ENCODE measurements around the gene KLF2.
"Not testable (repeated sequence)": the region's sequence is repeated elsewhere in the genome, so short reads cannot be mapped to it uniquely, and the experiment has no call there.

Gene KLF2

DNA sequence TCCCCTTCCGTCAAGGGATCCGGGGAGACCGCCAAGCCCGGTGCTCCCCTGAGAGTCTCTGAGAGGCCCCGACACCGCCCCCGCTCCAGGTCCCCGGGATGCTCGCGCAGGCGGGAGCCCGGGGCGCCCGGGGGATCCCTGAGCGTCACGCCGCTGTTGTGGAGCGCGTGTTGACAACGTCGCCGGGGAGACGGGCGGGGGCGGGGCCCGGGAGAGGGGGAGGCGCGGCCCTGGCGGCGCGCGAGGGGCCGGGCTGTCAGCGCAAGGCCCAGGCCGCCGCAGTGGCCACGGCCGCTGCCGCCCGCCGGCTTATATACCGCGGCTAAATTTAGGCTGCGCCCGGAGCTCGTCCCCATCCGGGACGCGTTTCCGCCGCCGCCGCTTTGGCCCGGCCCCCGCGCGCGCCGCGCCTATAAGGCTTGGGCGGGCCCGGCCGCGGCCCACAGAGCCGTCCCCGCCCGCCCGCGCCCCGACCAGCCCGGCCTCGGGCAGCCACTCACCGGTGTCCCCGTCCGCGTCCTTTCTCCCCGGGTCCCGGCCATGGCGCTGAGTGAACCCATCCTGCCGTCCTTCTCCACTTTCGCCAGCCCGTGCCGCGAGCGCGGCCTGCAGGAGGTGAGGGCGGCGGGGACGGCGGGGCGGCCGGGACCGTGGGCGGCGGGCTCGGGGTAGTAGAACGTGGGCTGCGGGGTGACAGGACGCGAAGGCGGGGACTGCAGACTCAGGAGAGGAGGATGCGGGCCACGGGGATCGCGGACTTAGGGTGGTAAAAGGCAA, at the start of gene KLF2:
KLF2 (plus strand) TSS at position 443 of the 777 bp plus-strand sequence; CDS start at position 541, 98 bp downstream.
- DNase-seq: peak; percentile 98

DNA sequence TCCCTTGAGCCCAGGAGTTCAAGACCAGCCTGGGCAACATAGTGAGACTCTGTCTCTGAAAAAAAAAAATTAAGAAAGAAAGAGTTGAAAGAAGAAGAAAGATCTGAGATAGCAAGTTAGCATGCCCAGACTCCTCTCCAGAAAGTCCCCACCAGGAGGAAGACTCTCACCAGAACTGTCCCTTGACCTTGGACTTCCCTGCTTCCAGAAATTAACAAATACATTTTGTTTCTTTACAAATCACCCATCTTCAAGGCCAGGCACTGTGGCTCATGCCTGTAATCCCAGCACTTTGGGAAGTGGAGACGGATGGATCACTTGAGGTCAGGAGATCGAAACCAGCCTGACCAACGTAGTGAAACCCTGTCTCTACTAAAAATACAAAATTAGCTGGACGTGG, 44.3 kb upstream of the KLF2 start:
- DNase-seq: no peak

DNA sequence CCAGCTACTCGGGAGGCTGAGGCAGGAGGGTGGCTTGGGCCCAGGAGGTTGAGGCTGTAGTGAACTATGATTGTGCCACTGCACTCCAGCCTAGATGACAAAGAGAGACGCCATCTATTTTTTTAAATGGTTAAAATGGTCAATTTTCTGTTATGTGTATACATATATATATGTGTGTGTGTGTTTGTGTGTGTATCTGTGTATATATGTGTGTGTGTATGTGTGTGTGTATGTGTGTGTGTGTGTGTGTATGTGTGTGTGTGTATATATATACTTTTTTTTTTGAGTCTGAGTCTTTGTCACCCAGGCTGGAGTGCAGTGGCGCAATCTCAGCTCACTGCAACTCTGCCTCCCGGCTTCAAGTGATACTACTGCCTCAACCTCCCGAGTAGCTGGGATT, 42.9 kb upstream of the KLF2 start:
- DNase-seq: no peak

DNA sequence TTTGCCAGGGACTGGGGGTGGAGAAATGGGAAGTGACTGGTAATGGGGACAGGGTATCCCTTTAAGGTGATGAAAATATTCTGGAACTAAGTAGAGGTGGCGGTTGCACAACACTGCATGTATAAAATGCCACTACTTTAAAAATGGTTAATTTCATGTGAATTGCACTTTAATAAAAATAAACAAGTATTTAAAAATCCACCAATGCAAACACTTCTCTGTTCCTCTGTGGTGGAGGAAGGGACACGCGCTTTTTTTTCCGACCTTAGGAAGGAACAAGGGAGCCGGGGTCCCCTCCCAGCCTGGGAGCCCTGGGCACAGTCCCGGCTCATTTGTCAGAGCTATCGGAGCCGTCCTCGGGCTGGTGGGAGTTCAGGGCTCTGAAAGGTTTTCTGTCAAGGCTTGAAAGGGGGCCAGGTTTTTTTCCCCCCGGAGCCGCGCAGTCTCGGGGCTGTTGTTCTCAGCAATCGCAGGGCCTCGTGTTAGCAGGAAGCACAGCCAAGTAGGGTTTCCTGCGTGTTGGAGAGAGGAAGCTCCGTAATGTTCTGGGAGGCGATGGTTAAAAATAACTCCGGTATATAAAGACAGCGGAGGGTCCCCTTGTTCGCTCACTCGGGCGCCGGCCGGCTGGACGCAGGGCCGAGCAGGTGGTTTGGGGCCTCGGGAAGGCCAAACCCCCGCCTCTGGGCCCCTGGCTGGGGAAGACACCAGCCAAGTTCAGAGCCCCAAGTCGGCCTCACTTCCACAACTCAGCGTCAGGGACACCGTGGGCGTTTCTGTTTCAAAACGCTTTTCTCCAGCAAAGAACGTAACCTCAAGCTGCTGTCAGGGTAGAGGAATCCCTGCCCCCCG, 41.2 kb upstream of the KLF2 start:
- peak; percentile 73 for DNase-seq

DNA sequence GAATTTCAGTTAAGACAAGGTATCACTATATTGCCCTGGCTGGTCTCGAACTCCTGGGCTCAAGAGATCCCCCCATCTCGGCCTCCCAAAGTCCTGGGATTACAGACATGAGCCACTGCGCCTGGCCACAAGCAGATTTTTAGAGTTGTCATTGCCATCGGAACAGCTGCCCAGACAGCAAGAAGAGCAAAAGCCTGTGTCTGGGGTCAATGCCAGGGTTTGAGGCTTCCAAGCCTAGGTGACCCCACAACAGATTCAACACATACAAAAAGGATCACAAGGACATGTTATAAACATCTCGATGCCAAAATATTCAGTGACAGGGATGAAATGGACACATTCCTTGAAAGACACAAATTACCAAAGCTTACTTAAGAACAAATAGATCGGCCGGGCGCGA, 40.1 kb upstream of the KLF2 start:
- no peak for DNase-seq

DNA sequence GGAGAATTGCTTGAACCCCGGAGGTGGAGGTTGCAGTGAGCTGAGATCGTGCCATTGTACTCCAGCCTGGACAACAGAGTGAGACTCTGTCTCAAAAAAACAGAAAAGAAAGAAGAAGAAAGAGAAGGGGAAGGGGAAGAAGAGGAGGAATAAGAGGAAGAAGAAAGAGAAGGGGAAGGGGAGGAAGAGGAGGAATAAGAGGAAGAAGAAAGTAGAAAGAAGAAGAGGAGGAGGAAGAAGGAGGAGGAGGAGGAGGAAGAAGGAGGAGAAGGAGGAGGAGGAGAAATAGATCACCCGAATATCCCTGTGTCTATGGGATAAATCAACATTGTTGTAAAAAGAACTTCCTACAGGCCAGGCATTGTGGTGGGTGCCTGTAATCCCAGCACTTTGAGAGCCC, 39.5 kb upstream of the KLF2 start:
- not testable (repeated sequence) for DNase-seq

DNA sequence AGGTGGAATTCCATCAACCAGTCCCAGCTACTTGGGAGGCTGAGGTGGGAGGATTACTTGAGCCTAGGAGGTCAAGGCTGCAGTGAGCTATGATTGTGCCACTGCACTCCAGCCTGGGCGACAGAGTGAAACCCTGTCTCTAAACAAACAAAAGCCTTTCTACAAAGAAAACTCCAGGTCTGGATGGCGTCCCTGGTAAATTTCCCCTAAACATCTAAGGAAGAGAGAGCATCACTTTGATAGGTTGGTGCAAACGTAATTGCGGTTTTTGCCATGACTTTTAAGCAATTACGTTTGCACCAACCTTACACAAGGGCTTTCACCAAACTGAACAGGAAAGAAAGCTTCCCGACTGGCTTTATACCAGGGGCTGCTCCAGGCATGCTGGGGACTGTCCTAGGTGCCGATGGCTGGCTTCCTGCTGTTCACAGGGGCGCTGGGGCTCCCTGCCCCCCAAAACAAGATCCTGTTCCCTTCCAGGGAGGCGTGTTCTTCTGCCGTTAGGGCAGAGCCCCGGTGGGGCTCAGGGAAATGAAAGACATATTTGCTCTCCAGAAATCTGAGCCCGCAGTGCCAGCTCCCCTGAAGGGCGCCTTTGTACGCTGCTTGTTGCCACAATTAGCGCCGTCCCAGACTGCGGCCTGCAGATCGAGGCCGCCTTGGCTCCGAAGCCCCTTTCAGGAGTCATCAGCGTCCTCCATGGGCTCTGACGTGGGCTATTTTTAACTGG, 38.7 kb upstream of the KLF2 start:
- peak; percentile 31 for DNase-seq

DNA sequence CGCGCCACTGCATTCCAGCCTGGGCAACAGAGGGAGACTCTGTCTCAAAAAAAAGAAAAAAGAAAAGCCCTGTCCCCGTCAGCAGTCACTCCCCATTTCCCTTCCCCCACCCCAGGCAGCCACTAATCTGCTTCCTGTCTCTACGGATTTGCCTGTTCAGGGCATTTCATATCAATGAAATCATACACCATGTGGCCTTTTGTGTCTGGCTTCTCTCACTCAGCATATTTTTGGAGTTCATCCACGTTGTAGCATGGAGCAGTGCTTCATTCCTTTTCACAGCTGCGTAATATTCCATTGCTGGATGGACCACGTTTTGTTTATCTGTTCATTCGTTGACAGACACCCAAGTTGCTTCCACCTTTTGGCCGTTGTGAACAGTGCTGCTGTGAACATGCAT, 36.1 kb upstream of the KLF2 start:
- DNase-seq: peak; percentile 24

DNA sequence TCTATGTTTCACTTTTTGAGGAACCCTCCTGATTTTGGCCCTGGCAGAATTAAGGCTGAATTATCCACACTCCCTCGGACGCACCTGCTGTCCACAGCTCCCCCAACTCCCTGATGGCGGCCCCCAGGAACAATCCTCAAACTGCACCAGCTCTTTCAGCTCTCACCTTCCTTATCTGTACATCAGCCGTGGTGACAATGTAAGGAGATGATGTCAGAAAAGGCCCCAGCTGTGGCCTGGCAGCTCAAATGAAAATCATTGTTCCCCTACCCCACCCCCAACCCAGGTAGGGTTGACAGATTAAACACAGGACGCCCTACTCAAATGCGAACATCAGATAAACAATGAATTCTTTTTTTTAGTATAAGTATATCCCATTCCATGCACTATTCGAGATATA, 35.0 kb upstream of the KLF2 start:
- no peak for DNase-seq

DNA sequence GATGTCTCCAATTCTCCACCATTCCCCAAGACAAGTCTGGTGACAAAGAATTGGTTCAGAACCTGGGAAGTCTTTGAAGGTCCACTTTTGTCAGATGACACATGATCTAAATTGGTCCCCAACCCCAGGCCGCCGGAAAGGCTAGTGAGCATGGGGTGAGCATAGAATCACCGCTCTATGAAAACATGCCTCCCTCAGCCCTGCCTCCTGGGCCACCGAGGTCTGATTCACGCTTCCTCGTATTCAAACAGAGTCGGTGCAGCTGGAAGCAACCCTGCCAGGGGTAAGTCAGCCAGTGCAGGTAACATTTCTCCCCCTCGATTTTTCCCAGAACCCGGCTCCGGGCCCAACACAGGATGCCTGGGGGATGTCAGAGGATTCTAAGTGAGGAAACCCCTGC, 33.9 kb upstream of the KLF2 start:
- no peak for DNase-seq

DNA sequence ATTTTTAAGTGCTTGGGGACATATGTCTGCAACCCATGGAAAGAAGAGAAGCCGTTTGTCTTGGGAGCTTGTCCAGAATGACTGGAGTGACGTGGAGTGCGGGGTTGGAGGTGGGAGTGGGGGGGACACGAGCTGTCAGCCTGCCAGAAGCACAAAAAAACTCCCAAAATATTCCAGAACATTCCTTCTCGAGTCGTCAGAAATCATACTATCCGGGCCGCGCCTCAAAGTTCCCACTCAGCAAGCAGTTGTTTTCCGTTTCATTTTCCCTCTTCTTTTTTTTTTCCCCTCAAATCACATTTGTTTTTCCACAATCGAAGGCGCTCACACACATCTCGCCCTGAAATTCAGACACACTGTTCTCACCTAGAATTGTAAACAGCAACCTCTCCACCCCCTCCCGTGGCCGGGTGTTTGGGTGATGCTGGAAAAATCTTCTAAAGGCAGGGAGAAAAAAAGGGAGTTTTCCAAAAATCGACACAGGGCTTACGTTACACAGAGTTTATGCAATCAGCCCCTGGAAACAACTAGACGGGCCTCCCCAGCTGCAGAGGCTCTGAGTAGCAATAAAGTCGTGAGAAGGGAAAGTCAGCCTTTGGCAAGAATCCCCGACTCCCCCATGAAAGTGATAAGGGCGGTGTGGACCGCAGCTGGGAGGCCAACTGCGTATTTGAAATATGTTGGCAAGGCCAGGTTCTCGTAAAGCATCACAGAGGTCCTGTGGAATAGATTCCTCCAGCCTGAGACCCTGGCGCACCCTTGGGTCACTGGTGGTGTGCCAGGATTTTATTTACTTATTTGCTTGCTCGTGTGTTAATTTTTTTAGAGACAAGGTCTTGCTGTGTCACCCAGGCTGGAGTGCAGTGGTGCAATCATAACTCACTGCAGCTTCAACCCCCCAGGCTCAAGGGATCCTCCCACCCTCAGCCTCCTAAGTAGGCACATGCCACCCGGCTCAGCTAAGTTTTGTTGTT, 31.2 kb upstream of the KLF2 start:
- no peak for DNase-seq

DNA sequence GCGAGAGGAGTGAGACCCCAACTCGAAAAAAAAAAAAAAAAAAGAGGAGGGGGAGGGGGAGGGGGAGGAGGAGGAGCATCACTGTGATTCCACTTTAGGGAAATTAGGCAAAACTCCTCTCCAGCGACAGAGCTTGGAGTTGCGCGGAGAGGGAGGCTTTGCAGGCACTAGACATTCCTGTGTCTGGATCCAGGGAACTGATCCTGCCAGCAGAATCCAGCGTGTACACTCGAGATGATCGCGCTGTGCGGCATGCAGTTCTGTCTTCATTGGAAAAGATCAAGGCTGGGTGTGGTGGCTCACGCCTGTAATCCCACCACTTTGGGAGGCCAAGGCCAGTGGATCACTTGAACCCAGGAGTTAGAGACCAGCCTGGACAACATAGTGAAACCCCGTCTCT, 29.6 kb upstream of the KLF2 start:
- no peak for DNase-seq

DNA sequence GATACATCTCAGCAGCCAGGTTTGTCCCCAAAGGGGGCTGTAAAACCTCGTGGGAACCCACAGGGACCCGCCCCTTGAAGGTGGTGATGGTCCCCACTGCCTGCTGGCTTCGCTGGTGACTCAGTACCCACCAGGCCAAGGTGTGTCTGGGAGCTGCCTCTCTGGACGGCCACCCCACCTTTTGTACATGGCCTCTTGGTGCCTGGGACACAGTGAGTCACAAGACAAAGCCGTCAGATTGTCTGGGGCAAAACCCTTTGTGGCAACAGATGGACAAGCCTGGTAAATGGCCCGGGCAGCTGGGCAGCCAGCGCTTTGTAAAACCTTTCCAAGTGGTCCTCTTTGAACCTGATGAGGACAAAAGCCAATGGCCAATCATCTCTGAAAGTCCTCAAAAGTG, 27.9 kb upstream of the KLF2 start:
- DNase-seq: no peak

DNA sequence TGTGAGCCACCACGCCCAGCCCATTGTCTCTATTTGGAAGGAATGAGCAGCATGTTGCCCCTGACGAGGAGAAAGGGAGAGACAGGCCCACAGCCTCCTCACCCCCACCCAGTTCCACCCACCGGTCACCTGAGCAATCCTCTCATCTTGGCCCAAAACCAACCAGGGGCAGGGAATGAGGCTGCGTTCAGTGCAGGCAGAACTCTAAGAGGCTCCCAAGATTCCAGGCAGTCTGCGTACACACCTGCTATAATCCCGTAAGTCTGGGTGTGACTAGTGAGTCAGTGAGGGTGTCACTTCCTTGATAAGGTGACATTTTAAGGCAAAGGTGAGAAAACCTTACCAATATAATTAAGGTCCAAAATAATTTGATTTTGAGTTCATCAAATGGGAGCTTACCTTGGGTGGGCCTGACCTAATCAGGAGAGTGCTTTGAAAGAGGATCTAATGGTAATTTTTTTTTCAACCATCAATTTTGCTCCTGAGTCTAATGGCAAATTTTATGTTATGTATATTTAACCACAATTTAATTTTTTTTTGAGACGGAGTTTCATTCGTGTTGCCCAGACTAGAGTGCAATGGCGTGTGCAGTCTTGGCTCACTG, 26.9 kb upstream of the KLF2 start:
- DNase-seq: no peak

DNA sequence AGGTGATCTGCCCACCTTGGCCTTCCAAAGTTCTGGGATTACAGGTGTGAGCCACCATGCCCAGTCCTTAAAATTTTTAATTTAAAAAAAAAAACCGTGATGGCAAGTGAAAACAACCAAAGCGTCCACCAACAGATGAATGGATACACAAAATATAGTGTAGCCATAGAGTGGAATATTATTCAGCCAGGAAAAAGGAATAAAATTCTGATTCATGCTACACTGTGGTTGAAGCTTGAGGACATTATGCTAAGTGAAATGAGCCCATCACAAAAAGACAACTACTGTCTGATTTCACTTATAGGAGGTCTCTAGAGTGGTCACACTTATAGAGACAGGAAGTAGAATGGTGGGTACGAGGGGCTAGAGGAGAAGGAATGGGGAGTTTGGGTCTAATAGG, 26.3 kb upstream of the KLF2 start:
- no peak for DNase-seq

DNA sequence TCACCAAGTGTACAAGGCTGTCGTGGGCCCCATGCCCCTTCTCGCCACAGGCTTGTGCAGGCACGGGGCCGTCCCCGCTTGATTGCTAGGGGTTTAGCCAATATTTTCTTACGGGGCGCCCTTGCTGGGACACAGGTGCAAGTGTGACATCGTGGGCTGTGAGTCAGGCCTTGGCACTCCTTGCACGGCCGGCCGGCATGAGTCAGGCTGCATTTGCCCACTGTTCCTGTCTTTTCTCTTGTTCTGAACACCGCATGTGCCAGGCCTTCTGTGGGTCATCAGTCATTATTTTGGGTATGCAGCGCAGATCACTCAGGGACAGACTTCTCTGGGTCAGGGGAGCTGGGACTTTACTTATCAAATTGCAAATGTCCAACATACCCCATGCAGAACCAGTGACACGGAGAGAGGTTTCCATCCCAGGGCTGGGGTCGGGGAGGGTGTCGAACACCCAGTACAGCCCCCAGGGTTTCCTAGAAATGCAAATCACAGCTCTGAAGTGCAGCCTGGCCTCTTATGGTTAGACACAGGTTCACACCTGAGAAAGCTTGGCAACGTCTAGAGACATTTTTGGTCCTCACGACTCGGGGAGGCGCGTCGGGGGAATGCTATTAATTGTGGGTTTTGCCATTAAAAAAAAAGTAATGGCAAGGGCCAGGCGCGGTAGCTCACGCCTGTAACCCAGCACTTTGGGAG, 22.5 kb upstream of the KLF2 start:
- no peak for DNase-seq

DNA sequence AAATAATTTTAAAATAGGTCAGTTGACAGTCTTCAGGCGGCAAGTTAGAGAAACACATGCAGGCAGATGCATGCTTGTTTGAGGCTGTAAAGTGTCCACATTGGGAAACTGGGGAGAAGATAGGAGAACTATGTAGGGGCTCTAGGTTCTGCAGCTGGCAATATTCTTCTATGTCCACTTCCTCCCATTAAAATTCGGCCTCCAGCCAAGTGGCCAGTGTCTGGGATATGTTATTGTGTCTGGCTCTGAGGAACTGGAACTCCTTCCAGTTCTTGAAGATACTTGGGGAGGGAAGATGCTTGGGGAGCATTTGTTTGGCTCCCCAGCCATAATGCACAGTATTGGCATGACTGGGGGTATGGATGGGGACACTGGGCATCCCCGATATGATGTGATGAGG, 20.9 kb upstream of the KLF2 start:
- no peak for DNase-seq

DNA sequence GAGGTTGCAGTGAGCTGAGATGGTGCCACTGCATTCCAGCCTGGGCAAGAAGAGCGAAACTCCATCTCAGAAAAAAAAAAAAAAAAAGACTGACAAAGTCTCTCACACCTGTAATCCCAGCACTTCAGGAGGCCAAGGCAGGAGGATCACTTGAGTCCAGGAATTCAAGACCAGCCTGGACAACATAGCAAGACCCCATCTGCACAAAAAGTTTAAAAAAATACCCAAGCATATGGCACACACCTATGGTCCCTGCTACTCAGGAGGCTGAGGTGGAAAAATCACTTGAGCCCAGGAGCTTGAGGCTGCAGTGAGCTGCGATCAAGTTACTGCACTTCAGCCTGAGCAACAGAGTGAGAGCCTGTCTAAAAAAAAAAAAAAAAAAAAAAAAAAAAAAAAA, 20.1 kb upstream of the KLF2 start:
- not testable (repeated sequence) for DNase-seq

DNA sequence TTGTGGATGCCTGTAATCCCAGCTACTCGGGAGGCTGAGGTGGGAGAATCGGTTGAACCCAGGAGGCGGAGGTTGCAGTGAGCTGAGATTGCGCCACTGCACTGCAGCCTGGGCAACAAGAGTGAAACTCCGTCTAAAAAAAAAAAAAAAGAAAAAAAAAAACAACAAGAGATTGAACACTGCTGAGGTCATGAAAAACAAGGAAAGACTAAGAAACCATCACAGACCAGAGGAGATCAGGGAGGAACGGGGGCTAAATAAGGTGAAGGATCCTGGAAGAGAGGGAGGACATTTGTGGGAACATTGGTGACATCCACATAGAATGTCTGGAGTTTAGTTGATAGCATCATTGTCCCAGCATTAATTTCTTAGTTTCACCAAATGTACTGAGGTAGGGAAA, 19.6 kb upstream of the KLF2 start:
- DNase-seq: not testable (repeated sequence)

DNA sequence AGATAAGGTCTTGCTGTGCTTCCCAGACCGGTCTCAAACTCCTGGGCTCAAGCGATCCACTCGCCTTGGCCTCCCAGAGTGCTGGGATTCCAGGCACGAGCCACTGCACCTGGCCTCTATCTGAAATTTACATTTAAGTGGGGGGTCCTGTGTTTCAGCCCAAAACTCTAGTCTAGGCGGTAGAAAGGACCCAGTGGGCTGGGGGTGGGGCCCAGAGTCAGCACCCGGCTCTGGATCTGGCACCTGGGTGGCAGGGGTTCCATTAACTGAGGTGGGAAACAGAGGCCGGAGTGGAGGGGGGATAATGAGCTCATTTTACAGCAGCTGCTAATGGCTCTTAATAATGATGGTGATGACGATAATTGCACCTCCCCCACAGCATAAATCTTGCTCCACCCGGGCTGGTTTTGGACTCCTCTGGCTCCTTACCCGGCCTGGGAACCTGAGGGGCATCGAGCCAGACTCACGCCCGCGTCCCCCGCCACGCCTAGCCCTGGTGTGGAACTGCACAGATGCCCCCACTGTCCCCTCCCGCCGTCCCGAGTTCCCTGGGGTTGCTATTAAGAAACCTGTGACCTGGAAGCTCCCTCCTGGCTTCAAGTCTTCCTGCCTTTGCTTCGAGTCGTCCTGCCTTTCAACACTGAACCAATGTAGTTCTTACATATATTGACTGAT, 17.8 kb upstream of the KLF2 start:
- DNase-seq: no peak

DNA sequence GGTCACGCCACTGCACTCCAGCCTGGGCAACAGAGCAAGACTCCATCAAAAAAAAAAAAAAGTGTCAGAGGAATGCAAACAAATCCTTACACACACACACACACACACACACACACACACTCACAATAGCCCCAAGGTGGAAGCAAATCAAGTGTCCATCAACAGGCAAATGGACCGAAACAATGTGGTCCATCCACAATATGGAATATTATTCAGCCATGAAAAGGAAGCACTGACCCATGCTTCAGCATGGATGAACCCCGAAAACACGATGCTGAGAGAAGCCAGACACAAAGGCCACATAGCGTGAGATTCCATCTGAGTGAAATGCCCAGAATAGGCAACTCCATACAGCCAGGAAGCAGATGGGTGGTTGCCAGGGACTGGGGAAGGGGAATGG, 16.5 kb upstream of the KLF2 start:
- no peak for DNase-seq
